GM12878 (cell line): ENCODE measurements around the gene PARVA. TPM values are rescaled to one million over a fixed set of nuclear protein-coding genes. Genes with fewer than 3 reads are reported as not detected.

Experiments used
- ATAC-seq: fragments of 200-7000 bp; cut with Tn5 transposase; 3 replicates; pipeline ENCODE4 v1.9.1; 2020; ENCODE audit warnings: mild to moderate bottlenecking, moderate library complexity
- BruUV-seq: library from RNA; stranded (reverse); fragments of 400-500 nt; replicated peaks from 2 replicates; lab custom pipeline; 2021; lab: Mats Ljungman, UMichigan
- CTCF ChIA-PET: fragments of 300-600 bp; sonication (Branson Sonifier 250); formaldehyde crosslinking; extraction: SDS; loops from one replicate; lab custom pipeline; 2021; ENCODE audit warnings: inconsistent platforms; lab: Yijun Ruan, JAX
- POLR2A ChIA-PET: fragments of 350-600 bp; formaldehyde crosslinking; extraction: SDS; loops from one replicate; lab custom pipeline; 2021; ENCODE audit warnings: inconsistent platforms; lab: Charles Lee
- RAD21 ChIA-PET: fragments of 300-600 bp; sonication (Branson Sonifier 250); formaldehyde crosslinking; loops from one replicate; lab custom pipeline; 2023; ENCODE audit warnings: antibody characterized with exemption; ENCODE audit not compliant: unreplicated experiment; lab: Charles Lee
- SMC1A ChIA-PET: fragments of 300-600 bp; sonication (Branson Sonifier 250); formaldehyde crosslinking; loops from one replicate; lab custom pipeline; 2023; ENCODE audit not compliant: unreplicated experiment, uncharacterized antibody; lab: Charles Lee
- DNase-seq: peaks from one replicate; pipeline ENCODE4 v3.0.0-alpha.2; 2011; ENCODE audit warnings: low read depth, low spot score
- FAIRE-seq: peaks from 3 replicates; lab custom pipeline; 2011; peaks lifted over from hg19 to GRCh38; lab: Jason Lieb, UNC
- H2AFZ ChIP-seq: 2 replicates; pipeline ENCODE4 v1.6.0; 2011; ENCODE audit warnings: low read depth, low read length, control low read depth; ENCODE audit not compliant: control insufficient read depth
- H3K27ac ChIP-seq: 2 replicates; pipeline ENCODE4 v1.5.1; 2011; ENCODE audit warnings: control low read depth; ENCODE audit not compliant: control insufficient read depth, insufficient read depth
- H3K27me3 ChIP-seq, 2 experiments: replicated peaks in 1 of 2; 2 replicates each; pipeline versions ENCODE4 v1.6.0 to v1.6.1; 2011; ENCODE audit warnings: low read length in 1 of 2; ENCODE audit not compliant: control insufficient read depth in 2 of 2, insufficient read depth in 2 of 2
- H3K36me3 ChIP-seq, 2 experiments: 2 replicates each; pipeline ENCODE4 v1.5.1; 2011; ENCODE audit warnings: low read length in 1 of 2; ENCODE audit not compliant: control insufficient read depth in 2 of 2, insufficient read depth in 2 of 2
- H3K4me1 ChIP-seq: 2 replicates; pipeline ENCODE4 v1.6.1; 2011; ENCODE audit warnings: mild to moderate bottlenecking, low read length, moderate library complexity, mixed read lengths; ENCODE audit not compliant: control insufficient read depth, insufficient read depth
- H3K4me2 ChIP-seq: 2 replicates; pipeline ENCODE4 v1.6.0; 2011; ENCODE audit warnings: control low read depth; ENCODE audit not compliant: control insufficient read depth, insufficient read depth
- H3K4me3 ChIP-seq: fragments of 200-600 bp; sonication (generic); 2 replicates; pipeline ENCODE4 v1.5.1; 2016
- H3K79me2 ChIP-seq: 2 replicates; pipeline ENCODE4 v1.6.0; 2011; ENCODE audit warnings: low read length; ENCODE audit not compliant: control insufficient read depth, insufficient read depth
- H3K9ac ChIP-seq: 2 replicates; pipeline ENCODE4 v1.8.0; 2011; ENCODE audit warnings: low read length, control low read depth, mixed read lengths; ENCODE audit not compliant: control insufficient read depth, insufficient read depth
- H3K9me3 ChIP-seq: replicated peaks from 3 replicates; pipeline ENCODE4 v1.5.1; 2011; ENCODE audit warnings: mild to moderate bottlenecking, low read length; ENCODE audit not compliant: control insufficient read depth, insufficient read depth
- H4K20me1 ChIP-seq: 2 replicates; pipeline ENCODE4 v1.6.0; 2011; ENCODE audit not compliant: control insufficient read depth, insufficient read depth
- BMI1 ChIP-seq: fragments of 450-650 bp; IDR thresholded peaks from 2 replicates; pipeline ENCODE4 v1.6.1; 2016; ENCODE audit warnings: mild to moderate bottlenecking, moderate library complexity, borderline replicate concordance
- ZNF384 ChIP-seq: IDR thresholded peaks from 2 replicates; pipeline ENCODE4 v1.6.1; 2012; ENCODE audit warnings: low read depth, mild to moderate bottlenecking, low read length, improper control_type of control experiment, borderline replicate concordance
- WGBS: methylation state at CpG from one replicate; pipeline ENCODE4 v1.1.6; 2016; ENCODE audit warnings: low lambda C conversion rate; ENCODE audit not compliant: insufficient replicate concordance, insufficient coverage; ENCODE audit errors: missing lambda C conversion rate; 5-methylcytosine and 5-hydroxymethylcytosine counted together
- in situ Hi-C: fragments of 300-500 bp; cut with MboI; formaldehyde crosslinking; loops from 9 replicates; pipeline ENCODE4 v1.14.3; 2018; ENCODE audit warnings: mixed read lengths
- intact Hi-C: fragments of 100-400 bp; cut with micrococcal nuclease; formaldehyde crosslinking; loops from one replicate; pipeline ENCODE4 v1.14.2; 2022; ENCODE audit not compliant: unreplicated experiment
- polyA plus RNA-seq, 11 experiments: library from polyadenylated mRNA; depleted of rRNA in 4 of 11; unstranded in 6 of 11; stranded (reverse) in 5 of 11; fragments of >200 nt; fragmentation: Nextera tagmentation in 4 of 11; fragmentation: Illumina TruSeq in 1 of 11; extraction: Ambion mirVana in 4 of 11; extraction: Trizol in 1 of 11; gene quantifications; 1 replicate in 1 of 11; 2 replicates in 10 of 11; pipeline versions ENCODE4 v1.2.1 to v1.2.3, GENCODE V29; 2011 to 2016; ENCODE audit warnings: inconsistent platforms in 2 of 11, missing spikeins in 2 of 11, low read depth in 1 of 11
- total RNA-seq, 4 experiments: library from RNA; depleted of rRNA in 3 of 4; stranded (reverse); fragments of >200 nt in 3 of 4; fragmentation: Illumina TruSeq in 1 of 4; extraction: Trizol in 1 of 4; gene quantifications; 2 replicates each; pipeline versions ENCODE4 v1.2.1 to v1.2.3, GENCODE V29; 2013 to 2021

Gene PARVA
- total and polyA plus RNA-seq, 10 of the 15 experiments (the other 5 are each of a cell fraction or from before 2014, with no cell fraction given): 0.01 to 0.44 (median 0.03) TPM; not detected in 7

DNA sequence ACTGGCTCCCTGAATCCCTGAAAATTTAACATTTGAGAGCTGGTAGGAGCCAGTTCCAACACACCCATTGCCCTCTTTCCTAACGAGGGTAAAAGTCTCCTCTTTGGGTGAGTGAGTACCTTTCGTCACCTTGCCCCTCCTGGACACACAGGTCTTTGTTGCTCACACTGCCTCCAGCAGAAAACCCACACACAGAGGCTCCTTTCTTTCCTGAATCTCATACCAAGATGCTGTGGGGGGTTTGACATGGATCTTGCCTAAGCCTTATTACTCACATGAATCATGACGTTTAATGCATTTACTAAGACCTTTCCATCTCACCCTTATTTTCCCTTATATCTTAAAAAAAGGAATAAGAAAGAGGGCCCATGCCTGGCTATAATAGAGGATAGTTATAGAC lies 53.0 kb downstream of the PARVA start:
- ChIA-PET POLR2A (no interaction called here), RAD21 (no interaction called here), CTCF (no interaction called here), SMC1A (no interaction called here)
- intact Hi-C loops: no loop called here
- H3K27ac ChIP-seq: no peak overlapping the region
- H3K4me2 ChIP-seq: no peak overlapping the region
- in situ Hi-C loops: no loop called here
- no peak for ATAC-seq
- no peaks in the 10 kb centered on the region for H3K36me3 ChIP-seq
- H3K4me1 ChIP-seq: no peaks in the 10 kb centered on the region
- DNase-seq: no peak
- no peaks in the 10 kb centered on the region for H3K79me2 ChIP-seq
- H3K4me3 ChIP-seq: no peak overlapping the region
- no peaks in the 10 kb centered on the region for H3K27me3 ChIP-seq
- no peak for FAIRE-seq
- H3K9me3 ChIP-seq: no peaks in the 10 kb centered on the region
- no peaks in the 10 kb centered on the region for H4K20me1 ChIP-seq
- WGBS: 4% methylated on average over 3 of the region's 3 CpGs
- H3K9ac ChIP-seq: no peak overlapping the region
- no TSS peak for BruUV-seq
- no peak for TF ChIP-seq ZNF384
- no peak overlapping the region for H2AFZ ChIP-seq

DNA sequence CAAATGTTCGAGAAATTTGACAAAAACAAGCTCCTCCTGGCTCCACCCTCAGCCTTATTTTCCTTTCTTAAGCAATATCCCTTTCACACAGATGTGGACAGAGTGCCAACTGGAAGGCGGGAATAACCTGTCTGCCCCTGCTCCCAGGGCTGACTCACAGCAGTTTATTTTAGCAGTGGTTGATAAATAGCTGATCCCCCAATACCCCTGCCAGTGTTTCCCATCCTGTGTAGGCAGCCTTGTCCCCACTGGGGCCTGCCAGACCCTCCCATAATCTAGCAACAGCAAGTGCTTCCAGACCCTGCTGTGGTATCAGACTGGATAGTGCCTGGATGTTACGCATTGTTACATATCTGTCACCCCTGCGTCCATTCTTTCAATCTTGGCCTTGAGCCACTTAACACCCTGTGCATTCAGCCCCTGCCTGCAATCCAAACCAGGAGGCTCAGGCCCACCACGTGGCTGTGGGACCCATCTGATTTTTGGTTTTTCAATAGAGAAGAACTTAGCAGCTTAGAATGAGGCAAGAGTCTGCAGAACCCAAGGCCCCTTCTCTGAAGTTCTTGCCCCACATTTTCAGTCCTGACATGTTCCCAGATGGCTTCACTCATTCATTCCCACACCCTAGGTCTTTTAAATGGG lies 53.7 kb downstream of the PARVA start:
- no peak overlapping the region for H3K4me3 ChIP-seq

More for the DNA sequence above, 53.7 kb downstream of the PARVA start:
- Histone ChIP-seq H3K4me1 (no peaks in the 10 kb centered on the region), H3K36me3 (no peaks in the 10 kb centered on the region), H3K27ac (no peak overlapping the region), H3K9ac (no peak overlapping the region), H3K4me2 (no peak overlapping the region), H2AFZ (no peak overlapping the region), H3K79me2 (no peaks in the 10 kb centered on the region), H3K9me3 (no peaks in the 10 kb centered on the region), H3K27me3 (no peaks in the 10 kb centered on the region), H4K20me1 (no peaks in the 10 kb centered on the region)
- POLR2A ChIA-PET: no interaction called here
- FAIRE-seq (no peak), DNase-seq (no peak), ATAC-seq (no peak)
- intact Hi-C loops (no loop called here), in situ Hi-C loops (no loop called here)
- BruUV-seq: no TSS peak
- TF ChIP-seq BMI1: no peak
- WGBS: 40% methylated on average over 5 of the region's 5 CpGs
- CTCF ChIA-PET: no interaction called here
- RAD21 ChIA-PET: no interaction called here
- SMC1A ChIA-PET: no interaction called here
